ENCODE measurements around the gene AMH. TPM values are rescaled to one million over a fixed set of nuclear protein-coding genes. Genes with fewer than 3 reads are reported as not detected.
A peak's percentile ranks its signal among the peaks of the same experiment; 100 is the strongest.

AMH gene
- total RNA-seq, 1 donor from 2014 or later, result 4.8 TPM

GRCh38 chr19:2291185-2291751 is 42.1 kb downstream of the AMH start:
- intact Hi-C loops (cut with micrococcal nuclease), result no loop called here
- Mint-ChIP-seq H3K27me3 (no peaks in the 10 kb centered on the region), H3K4me3 (peak overlapping the region; percentile 80), H3K36me3 (ENCODE audit: low read depth) (peaks cover 17% of the 10 kb centered on the region), H3K4me1 (peaks cover 67% of the 10 kb centered on the region), H3K9me3 (no peaks in the 10 kb centered on the region), H3K27ac (peak overlapping the region; percentile 50)
- POLR2A ChIA-PET, result interaction anchor here (0.6 to 2.3 kb wide), 11 partner anchors 11 to 122 kb away, joined by 3 to 18 read pairs (median 3); no protein-coding TSS in a partner anchor
- CTCF ChIA-PET, result interaction anchor here (0.9 to 1.1 kb wide), 2 partner anchors 17 to 24 kb away, joined by 3 read pairs; no protein-coding TSS in a partner anchor
- ATAC-seq (ENCODE audit: low read depth) (no peak), DNase-seq (no peak)
- no peak for TF ChIP-seq CTCF (IDR thresholded peaks at IDR 0.05)

- Mint-ChIP-seq H3K4me3 (peak overlapping the region; percentile 46), H3K27me3 (no peaks in the 10 kb centered on the region), H3K27ac (peak overlapping the region; percentile 50), H3K36me3 (ENCODE audit: low read depth) (peaks cover 17% of the 10 kb centered on the region), H3K9me3 (no peaks in the 10 kb centered on the region), H3K4me1 (peaks cover 50% of the 10 kb centered on the region)
- CTCF ChIA-PET, result interaction anchor here (0.7 to 1.1 kb wide), 2 partner anchors 11 to 21 kb away, joined by 3 read pairs; no protein-coding TSS in a partner anchor
- no peak for DNase-seq
- POLR2A ChIA-PET, result interaction anchor here (0.6 to 2.2 kb wide), 13 partner anchors 8 to 181 kb away, joined by 3 to 10 read pairs (median 4); partner anchors contain the start of genes GADD45B, LSM7 and PEAK3
- intact Hi-C loops (cut with micrococcal nuclease), result no loop called here
- TF ChIP-seq CTCF (IDR thresholded peaks at IDR 0.05), result no peak
- ATAC-seq (ENCODE audit: low read depth), result no peak
These were observed 45.7 kb downstream of the AMH start for GRCh38 chr19:2294687-2295335.

GRCh38 chr19:2296141-2296540 is 47.0 kb downstream of the AMH start:
- no peak for TF ChIP-seq CTCF (IDR thresholded peaks at IDR 0.05)
- intact Hi-C loops (cut with micrococcal nuclease), result no loop called here
- no peak for ATAC-seq (ENCODE audit: low read depth)
- H3K4me1 Mint-ChIP-seq, result peaks cover 54% of the 10 kb centered on the region
- no peaks in the 10 kb centered on the region for H3K27me3 Mint-ChIP-seq
- CTCF ChIA-PET, result no interaction called here
- H3K9me3 Mint-ChIP-seq, result no peaks in the 10 kb centered on the region
- POLR2A ChIA-PET, result interaction anchor here (0.7 to 2.5 kb wide), 3 partner anchors 20 to 32 kb away, joined by 6 read pairs; partner anchors contain the start of gene LSM7
- no peak overlapping the region for H3K27ac Mint-ChIP-seq
- H3K36me3 Mint-ChIP-seq (ENCODE audit: low read depth), result peaks cover 17% of the 10 kb centered on the region
- DNase-seq, result no peak
- H3K4me3 Mint-ChIP-seq, result no peak overlapping the region

- peak overlapping the region; percentile 56 for H3K27ac Mint-ChIP-seq
- H3K27me3 Mint-ChIP-seq, result no peaks in the 10 kb centered on the region
- H3K4me1 Mint-ChIP-seq, result peaks cover 55% of the 10 kb centered on the region
- ChIA-PET CTCF (no interaction called here), POLR2A (interaction anchor here (0.5 to 0.6 kb wide), 3 partner anchors 11 to 269 kb away, joined by 3 to 5 read pairs (median 3); no protein-coding TSS in a partner anchor)
- no peak overlapping the region for H3K4me3 Mint-ChIP-seq
- intact Hi-C loops (cut with micrococcal nuclease), result no loop called here
- DNase-seq, result no peak
- no peak for ATAC-seq (ENCODE audit: low read depth)
- peaks cover 2% of the 10 kb centered on the region for H3K36me3 Mint-ChIP-seq (ENCODE audit: low read depth)
- H3K9me3 Mint-ChIP-seq, result no peaks in the 10 kb centered on the region
- no peak for TF ChIP-seq CTCF (IDR thresholded peaks at IDR 0.05)
These were observed 51.4 kb downstream of the AMH start for GRCh38 chr19:2300533-2300932.

Other genes with a start within 250 kb of the AMH start
- gene BTBD2, start 233.6 kb upstream of the AMH start, total RNA-seq, result 55.1 and 57.3 TPM in 2 replicates
- gene MKNK2, start 198.1 kb upstream of the AMH start, total RNA-seq, result 1,134 and 1,197 TPM in 2 replicates
- gene MOB3A, start 153.0 kb upstream of the AMH start, total RNA-seq, result 179 and 189 TPM in 2 replicates
- gene IZUMO4, start 152.4 kb upstream of the AMH start, total RNA-seq, result 73.0 and 78.6 TPM in 2 replicates
- 97.2 and 109 TPM in 2 replicates for gene AP3D1, start 97.8 kb upstream of the AMH start, total RNA-seq
- gene DOT1L, start 85.4 kb upstream of the AMH start, total RNA-seq, result 55.0 and 65.2 TPM in 2 replicates
- gene PLEKHJ1, start 13.0 kb upstream of the AMH start, total RNA-seq, result 74.4 and 74.9 TPM in 2 replicates
- 107 and 117 TPM in 2 replicates for gene SF3A2, start 12.5 kb upstream of the AMH start, total RNA-seq
- 0.31 and 0.54 TPM in 2 replicates for gene JSRP1, start 7.1 kb downstream of the AMH start, total RNA-seq
- 0.09 TPM in 1 of 2 replicates, not detected in the other for gene PEAK3, start 32.9 kb downstream of the AMH start, total RNA-seq
- 0.88 and 1.4 TPM in 2 replicates for gene LINGO3, start 58.8 kb downstream of the AMH start, total RNA-seq
- 149 and 152 TPM in 2 replicates for gene LSM7, start 79.3 kb downstream of the AMH start, total RNA-seq
- gene SPPL2B, start 79.4 kb downstream of the AMH start, total RNA-seq, result 112 and 142 TPM in 2 replicates
- gene TMPRSS9, start 110.9 kb downstream of the AMH start, total RNA-seq, result not detected in 2 replicates
- gene TIMM13, start 178.3 kb downstream of the AMH start, total RNA-seq, result 63.9 and 65.3 TPM in 2 replicates
- gene LMNB2, start 207.6 kb downstream of the AMH start, total RNA-seq, result 36.4 and 39.2 TPM in 2 replicates
- gene GADD45B, start 226.8 kb downstream of the AMH start, total RNA-seq, result 291 and 302 TPM in 2 replicates